HuH-7.5 (cell line): ENCODE results near the gene IGSF21.
"Not testable (repeated sequence)": the region's sequence is repeated elsewhere in the genome, so short reads cannot be mapped to it uniquely, and the experiment has no call there.

Experiments
- DNase-seq: peaks from one replicate; pipeline ENCODE4 v3.0.0; 2011; ENCODE audit warnings: low spot score

The IGSF21 gene

DNA sequence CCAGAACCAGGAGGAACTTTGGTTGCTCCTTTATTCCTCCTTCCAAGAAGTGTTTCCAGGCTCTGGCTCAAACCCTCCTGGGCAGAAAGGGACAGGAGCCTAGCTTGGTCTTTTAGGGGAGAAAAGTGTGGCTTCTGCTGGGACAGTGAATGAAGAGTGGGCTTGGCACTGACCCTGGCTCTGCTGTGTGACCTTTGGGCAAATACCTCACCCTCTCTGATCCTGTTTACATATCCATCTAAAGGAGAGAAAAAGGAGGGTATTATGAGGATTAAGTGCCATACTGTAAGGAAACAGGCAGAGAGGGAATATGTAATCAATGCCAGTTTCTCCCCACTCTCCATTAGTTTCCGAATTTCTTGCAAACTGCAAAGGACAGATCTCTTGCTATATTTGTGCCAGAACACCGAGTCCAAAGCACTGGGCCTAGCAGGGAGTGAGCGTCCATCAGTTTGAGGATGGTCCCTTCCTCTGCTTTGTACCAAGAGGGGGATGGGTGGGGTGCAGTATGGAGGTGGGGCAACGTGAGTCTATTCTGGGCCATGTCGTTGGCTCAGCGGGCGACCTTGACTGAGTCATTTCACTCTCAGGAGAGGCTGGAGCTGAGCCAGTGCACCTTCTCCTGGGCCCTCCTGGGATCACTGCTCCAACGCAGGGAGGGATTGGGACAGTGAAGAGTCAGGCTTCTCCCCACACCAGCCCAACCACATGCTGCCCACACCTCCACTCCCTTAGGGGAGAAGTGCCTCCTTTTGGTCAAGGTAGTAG is 38.4 kb downstream of the IGSF21 start:
- no peak for DNase-seq

DNA sequence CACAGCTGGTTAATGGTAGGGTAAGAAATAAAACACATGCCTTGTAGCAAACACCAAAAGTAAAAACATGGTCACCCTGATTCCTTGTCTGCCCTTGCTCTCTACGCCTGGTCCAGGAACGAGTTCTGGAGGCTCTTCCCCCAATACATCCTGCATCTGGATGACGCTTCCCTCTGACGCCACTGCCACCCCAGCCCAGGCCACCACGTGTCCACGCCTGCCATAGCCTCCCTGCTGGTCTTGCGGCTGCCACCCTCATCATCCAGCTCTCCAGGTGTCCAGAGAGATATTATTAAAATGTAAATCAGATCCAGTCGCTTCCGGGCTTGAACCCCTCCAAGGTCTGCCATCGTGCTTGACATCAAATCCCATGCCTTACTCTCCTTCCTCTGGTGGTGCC is 39.3 kb downstream of the IGSF21 start:
- no peak for DNase-seq

DNA sequence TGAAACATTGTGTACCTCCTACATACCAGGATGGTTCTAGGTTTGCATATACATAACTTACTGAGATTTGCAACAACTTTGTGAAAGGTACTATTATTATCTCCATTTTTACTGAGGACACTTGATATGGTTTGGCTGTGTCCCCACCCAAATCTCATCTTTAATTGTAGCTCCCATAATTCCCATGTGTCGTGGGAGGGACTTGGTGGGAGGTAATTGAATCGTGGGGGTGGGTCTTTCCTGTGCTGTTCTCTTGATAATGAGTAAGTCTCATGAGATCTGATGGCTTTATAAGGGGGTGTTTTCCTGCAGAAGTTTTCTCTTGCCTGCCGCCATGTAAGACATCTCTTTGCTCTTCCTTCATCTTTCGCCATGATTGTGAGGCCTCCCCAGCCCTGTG is 40.1 kb downstream of the IGSF21 start:
- no peak for DNase-seq

GRCh38 chr1:18148461-18148860 is 40.9 kb downstream of the IGSF21 start:
- no peak for DNase-seq

DNA sequence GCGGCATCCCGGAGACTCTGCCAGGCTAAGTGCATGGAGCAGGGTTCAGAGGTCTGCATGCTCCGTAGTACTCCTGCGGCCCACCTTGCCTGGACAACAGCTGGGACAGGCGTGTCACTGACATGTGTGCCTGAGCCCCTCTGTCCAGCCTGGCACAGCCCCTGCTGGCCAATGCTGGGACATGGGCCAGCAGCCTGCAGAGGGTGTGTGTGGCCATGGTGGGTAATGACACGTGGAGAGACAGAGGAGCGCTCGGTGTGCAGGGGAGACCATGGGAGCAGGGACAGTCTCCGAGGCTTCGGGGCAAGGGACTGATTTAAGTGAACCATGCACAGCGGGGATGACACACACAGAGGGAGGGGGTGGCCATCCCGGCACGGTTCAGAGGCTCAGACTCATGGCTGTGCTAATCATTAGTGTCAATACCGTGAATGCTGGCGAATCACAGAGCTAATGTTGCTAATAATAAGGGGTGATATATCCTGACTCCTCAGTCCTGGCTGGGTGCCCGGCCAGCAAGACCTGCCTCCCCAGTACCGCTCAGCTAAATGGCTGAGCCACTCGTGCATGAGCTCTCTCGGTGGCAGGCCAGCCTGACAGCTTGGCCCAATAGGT is 41.5 kb downstream of the IGSF21 start:
- DNase-seq = no peak

GRCh38 chr1:18151436-18152122 is 44.0 kb downstream of the IGSF21 start:
- DNase-seq = no peak

- no peak for DNase-seq
These were observed 47.0 kb downstream of the IGSF21 start for GRCh38 chr1:18154430-18155194.

GRCh38 chr1:18155881-18156385 is 48.3 kb downstream of the IGSF21 start:
- DNase-seq = no peak

- no peak for DNase-seq
These were observed 49.8 kb downstream of the IGSF21 start for GRCh38 chr1:18157352-18157751.

GRCh38 chr1:18157968-18158367 is 50.4 kb downstream of the IGSF21 start:
- DNase-seq = no peak

GRCh38 chr1:18158714-18159113 is 51.1 kb downstream of the IGSF21 start:
- no peak for DNase-seq

DNA sequence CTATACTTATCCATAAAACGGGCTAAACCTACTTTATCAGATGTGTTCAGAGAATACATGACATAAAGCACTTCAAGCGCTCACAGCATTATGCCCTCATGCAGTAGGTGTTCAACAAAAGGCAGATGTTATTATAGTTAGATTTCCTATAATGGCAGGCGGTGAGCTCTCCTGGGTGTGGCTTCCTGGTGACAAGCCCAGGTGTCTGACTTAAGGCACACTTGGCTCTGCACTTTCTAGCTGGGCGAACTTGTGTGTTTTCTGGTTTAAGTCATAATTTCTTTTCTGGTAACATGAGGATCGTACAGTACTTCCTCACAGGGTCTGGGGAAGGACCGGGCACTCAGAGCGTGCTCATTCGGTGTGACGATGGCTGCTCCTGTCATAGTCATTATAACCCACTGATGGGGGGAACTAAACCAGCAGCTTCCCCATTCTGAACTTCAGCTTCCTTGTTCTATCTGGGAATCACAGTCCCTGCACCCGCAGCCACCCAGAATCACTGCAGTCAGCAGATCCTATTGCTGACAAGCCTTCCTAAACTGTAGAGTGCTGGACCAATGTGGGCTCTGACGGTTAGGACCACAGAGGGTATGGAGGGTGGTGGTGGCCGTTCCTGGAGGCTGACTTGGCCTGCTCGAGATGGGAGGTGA is 52.8 kb downstream of the IGSF21 start:
- DNase-seq = no peak

DNA sequence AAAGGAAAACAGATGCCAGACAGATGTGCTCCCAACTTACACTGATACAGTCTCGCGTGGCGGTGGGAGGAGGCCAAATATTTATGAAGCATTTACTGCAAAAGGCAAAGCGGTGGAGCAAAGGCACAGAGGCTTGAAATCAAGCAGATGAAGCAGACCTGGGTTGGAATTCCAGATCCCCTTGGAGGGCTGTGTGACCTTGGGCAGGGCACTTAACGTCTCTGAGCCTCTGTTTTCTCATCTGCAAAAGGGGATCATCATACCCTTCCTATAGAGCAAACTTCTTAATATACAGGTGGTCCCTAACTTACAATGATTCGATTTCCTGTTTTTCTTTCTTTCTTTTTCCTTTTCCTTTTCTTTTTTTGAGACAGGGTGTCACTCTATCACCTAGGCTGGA is 54.1 kb downstream of the IGSF21 start:
- DNase-seq = no peak

DNA sequence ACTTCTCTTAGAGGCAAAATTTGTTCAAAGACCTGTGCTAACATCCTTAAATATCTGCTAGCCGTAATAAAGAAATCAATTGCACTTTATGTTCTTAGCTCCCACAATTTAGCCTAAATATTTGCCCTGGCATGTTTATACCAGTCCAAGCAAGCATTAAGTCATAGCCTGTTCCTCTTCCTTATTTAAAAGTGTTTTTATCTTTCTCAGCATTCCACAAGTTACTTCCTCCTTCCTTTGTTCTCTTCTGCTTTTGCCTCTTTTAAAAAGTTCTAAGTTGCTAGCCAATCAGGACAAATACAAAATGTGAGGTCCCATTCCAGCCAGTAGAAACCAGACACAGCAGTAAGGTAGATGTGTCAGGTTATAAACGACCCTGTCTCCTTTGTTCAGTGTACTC is 58.0 kb downstream of the IGSF21 start:
- not testable (repeated sequence) for DNase-seq

GRCh38 chr1:18166341-18166740 is 58.7 kb downstream of the IGSF21 start:
- DNase-seq = no peak

DNA sequence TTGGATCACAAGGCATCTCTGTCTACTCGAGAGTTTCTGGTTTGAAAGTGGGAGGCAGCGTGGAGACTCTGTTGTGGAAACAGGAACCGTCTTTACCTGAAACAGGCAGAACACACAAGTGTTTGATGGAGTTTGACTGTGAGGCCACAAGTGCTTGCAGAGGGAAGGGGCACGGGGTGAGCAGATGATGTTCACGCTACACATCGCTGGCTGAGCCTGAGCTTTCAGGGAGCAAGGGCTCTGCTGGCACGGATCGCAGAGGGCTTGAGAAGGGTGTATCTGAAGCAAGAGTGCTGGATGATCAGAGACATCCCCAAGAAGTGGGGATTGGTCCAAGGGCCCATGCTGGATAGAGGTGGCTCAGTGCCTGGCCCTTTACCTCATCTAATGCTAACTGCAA is 59.3 kb downstream of the IGSF21 start:
- DNase-seq = no peak

GRCh38 chr1:18170444-18170843 is 62.8 kb downstream of the IGSF21 start:
- DNase-seq = no peak

GRCh38 chr1:18174037-18174436 is 66.4 kb downstream of the IGSF21 start:
- DNase-seq = no peak

GRCh38 chr1:18175051-18175450 is 67.5 kb downstream of the IGSF21 start:
- DNase-seq = no peak

DNA sequence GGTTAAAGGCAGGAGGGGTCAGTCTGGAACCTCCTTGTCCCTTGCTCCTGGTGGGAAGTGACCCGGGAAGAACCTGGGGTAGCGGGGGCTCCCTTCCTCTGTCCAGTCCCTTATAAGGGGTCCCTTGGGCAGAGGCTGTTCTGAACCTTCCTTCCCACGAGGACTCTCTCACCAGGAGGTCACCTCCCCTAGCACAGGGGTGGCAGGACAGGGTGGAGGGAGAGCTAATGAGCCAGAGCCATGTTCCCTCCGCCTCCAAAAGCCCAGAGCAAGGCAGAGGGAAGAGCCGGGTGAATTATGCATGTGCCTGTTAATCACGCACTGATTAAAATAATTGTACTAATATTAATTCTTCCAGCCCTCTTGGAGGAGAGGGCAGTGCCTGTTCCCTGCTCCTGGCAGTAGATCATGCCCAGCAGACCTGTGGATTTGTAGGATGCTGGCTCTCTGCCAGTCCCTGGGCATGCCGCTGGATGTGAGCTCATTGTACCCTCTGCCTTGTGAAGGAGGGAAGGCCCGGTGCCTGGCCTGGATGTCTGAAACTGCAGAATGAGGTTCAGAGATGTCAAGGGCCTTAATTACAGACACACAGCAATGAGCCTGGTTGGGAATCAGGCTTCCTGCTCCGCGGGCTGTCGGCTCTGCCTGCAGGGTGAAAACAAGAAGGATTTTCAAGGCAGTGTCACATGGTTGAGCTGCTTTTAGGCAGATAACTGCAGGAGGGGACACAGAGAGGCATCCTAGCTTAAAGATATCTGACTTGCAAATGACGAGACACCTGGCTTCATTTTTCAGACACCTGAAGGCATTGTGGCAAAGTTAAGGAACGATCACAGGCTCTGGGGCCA is 68.2 kb downstream of the IGSF21 start:
- DNase-seq = no peak

- DNase-seq = no peak
These were observed 69.0 kb downstream of the IGSF21 start for GRCh38 chr1:18176619-18177018.
